CD4-positive, alpha-beta T cell treated with Interleukin-1 beta for 1 hour (primary cell): Measurements from ENCODE around the gene RASAL2.
"Not testable (repeated sequence)": the region's sequence is repeated elsewhere in the genome, so short reads cannot be mapped to it uniquely, and the experiment has no call there.

Source experiments
- DNase-seq, 2 donors: peaks; one replicate each; pipeline ENCODE4 v3.0.0-alpha.2; 2020 to 2022

RASAL2 gene

GRCh38 chr1:178072326-178072725, 21.6 kb upstream of the RASAL2 start:
- DNase-seq = no peak

- no peak for DNase-seq
Measured at GRCh38 chr1:178075333-178075732, 18.6 kb upstream of the RASAL2 start.

GRCh38 chr1:178076607-178077006, 17.3 kb upstream of the RASAL2 start:
- DNase-seq = no peak

GRCh38 chr1:178077917-178078316, 16.0 kb upstream of the RASAL2 start:
- DNase-seq = no peak

GRCh38 chr1:178086294-178086693, 7.6 kb upstream of the RASAL2 start:
- DNase-seq = no peak

- no peak for DNase-seq
Measured at GRCh38 chr1:178086766-178087165, 7.1 kb upstream of the RASAL2 start.

- no peak for DNase-seq
Measured at GRCh38 chr1:178088651-178089050, 5.3 kb upstream of the RASAL2 start.

- DNase-seq = not testable (repeated sequence)
Measured at GRCh38 chr1:178091454-178091853, 2.5 kb upstream of the RASAL2 start.

GRCh38 chr1:178091986-178092745, 1.7 kb upstream of the RASAL2 start:
- DNase-seq = no peak

GRCh38 chr1:178092878-178093493, 918 bp upstream of the RASAL2 start:
- no peak for DNase-seq

- peak; percentile 25 to 62 for DNase-seq
Measured at GRCh38 chr1:178093494-178093950, 382 bp upstream of the RASAL2 start.

GRCh38 chr1:178094739-178095645, 1.1 kb downstream of the RASAL2 start:
- no peak for DNase-seq

GRCh38 chr1:178096421-178096820, 2.5 kb downstream of the RASAL2 start:
- no peak for DNase-seq

- no peak for DNase-seq
Measured at GRCh38 chr1:178098262-178098661, 4.4 kb downstream of the RASAL2 start.

GRCh38 chr1:178101266-178101630, 7.3 kb downstream of the RASAL2 start:
- DNase-seq = no peak

- DNase-seq = no peak
Measured at GRCh38 chr1:178101654-178102053, 7.8 kb downstream of the RASAL2 start.

GRCh38 chr1:178102218-178102617, 8.3 kb downstream of the RASAL2 start:
- DNase-seq = no peak

- no peak for DNase-seq
Measured at GRCh38 chr1:178107823-178108222, 13.9 kb downstream of the RASAL2 start.

- DNase-seq = no peak
Measured at GRCh38 chr1:178109348-178110143, 15.6 kb downstream of the RASAL2 start.

- no peak for DNase-seq
Measured at GRCh38 chr1:178115260-178115659, 21.4 kb downstream of the RASAL2 start.

GRCh38 chr1:178118524-178118923, 24.6 kb downstream of the RASAL2 start:
- no peak for DNase-seq

- no peak for DNase-seq
Measured at GRCh38 chr1:178119628-178120027, 25.7 kb downstream of the RASAL2 start.

GRCh38 chr1:178120088-178120487, 26.2 kb downstream of the RASAL2 start:
- DNase-seq = no peak
